HepG2 (cell line): Measurements from ENCODE around the gene GLT1D1. TPM values are rescaled to one million over a fixed set of nuclear protein-coding genes. Genes with fewer than 3 reads are reported as not detected.
"Not testable (repeated sequence)": the region's sequence is repeated elsewhere in the genome, so short reads cannot be mapped to it uniquely, and the experiment has no call there.

Source experiments
- ATAC-seq: fragments of 200-7000 bp; cut with Tn5 transposase; 3 replicates; pipeline ENCODE4 v1.9.1; 2020; ENCODE audit warnings: mild to moderate bottlenecking, moderate library complexity
- BruUV-seq: library from RNA; stranded (reverse); fragments of 400-500 nt; replicated peaks from 2 replicates; lab custom pipeline; 2021; lab: Mats Ljungman, UMichigan
- CTCF ChIA-PET: fragments of 300-600 bp; formaldehyde crosslinking; extraction: SDS; loops from one replicate; lab custom pipeline; 2021; ENCODE audit warnings: low total read pairs, inconsistent platforms, low intra/inter-chr PET ratio; lab: Yijun Ruan, JAX
- POLR2A ChIA-PET: fragments of 350-600 bp; sonication (Branson Sonifier 250); formaldehyde crosslinking; loops from one replicate; lab custom pipeline; 2020; ENCODE audit warnings: antibody characterized with exemption, inconsistent platforms; lab: Yijun Ruan, JAX
- DNase-seq: peaks from one replicate; pipeline ENCODE4 v3.0.0-alpha.2; 2015; ENCODE audit warnings: low spot score
- FAIRE-seq: peaks from 3 replicates; lab custom pipeline; 2011; peaks lifted over from hg19 to GRCh38; lab: Jason Lieb, UNC
- H2AFZ ChIP-seq: one replicate; pipeline ENCODE4 v1.6.1; 2011; ENCODE audit warnings: low read length, inconsistent platforms
- H3K27ac ChIP-seq: fragments of 300-600 bp; 3 replicates; pipeline ENCODE4 v1.8.0; 2011; ENCODE audit warnings: mixed run types, mild to moderate bottlenecking, mixed read lengths, low read length, inconsistent platforms; ENCODE audit not compliant: insufficient read depth; ENCODE audit errors: extremely low read length
- H3K27me3 ChIP-seq, 2 experiments: fragments of 200-600 bp in 1 of 2; 2 replicates in 1 of 2; 3 replicates in 1 of 2; pipeline versions ENCODE4 v1.6.0 to v1.8.0; 2011; ENCODE audit warnings: low read length in 2 of 2, mild to moderate bottlenecking in 2 of 2, moderate library complexity in 2 of 2, inconsistent platforms in 1 of 2; ENCODE audit not compliant: insufficient read depth in 2 of 2, control insufficient read depth in 1 of 2
- H3K36me3 ChIP-seq, 2 experiments: fragments of 200-600 bp in 1 of 2; replicated peaks in 1 of 2; 2 replicates in 1 of 2; 3 replicates in 1 of 2; pipeline versions ENCODE4 v1.5.1 to v1.8.0; 2011; ENCODE audit warnings: low read length in 2 of 2, inconsistent platforms in 1 of 2; ENCODE audit not compliant: insufficient read depth in 2 of 2, control insufficient read depth in 1 of 2
- H3K4me1 ChIP-seq: 2 replicates; pipeline ENCODE4 v1.5.1; 2012; ENCODE audit warnings: low read length, inconsistent platforms; ENCODE audit not compliant: insufficient read depth
- H3K4me2 ChIP-seq: 2 replicates; pipeline ENCODE4 v1.6.0; 2011; ENCODE audit warnings: low read depth, low read length, inconsistent platforms
- H3K4me3 ChIP-seq, 3 experiments: fragments of 200-600 bp in 1 of 3; sonication (generic), shearing (Covaris generic) in 1 of 3; replicated peaks in 1 of 3; 2 replicates each; pipeline ENCODE4 v1.5.1; 2011 to 2016; ENCODE audit warnings: low read length in 3 of 3, inconsistent platforms in 2 of 3, low read depth in 2 of 3, mild to moderate bottlenecking in 2 of 3, control low read depth in 1 of 3, mixed read lengths in 1 of 3; ENCODE audit not compliant: insufficient read depth in 1 of 3
- H3K79me2 ChIP-seq: one replicate; pipeline ENCODE4 v1.6.1; 2011; ENCODE audit warnings: low read length, inconsistent platforms; ENCODE audit not compliant: insufficient read depth
- H3K9ac ChIP-seq: 2 replicates; pipeline ENCODE4 v1.6.0; 2011; ENCODE audit warnings: mild to moderate bottlenecking, low read depth, low read length, inconsistent platforms; ENCODE audit not compliant: insufficient read depth
- H3K9me3 ChIP-seq: 2 replicates; pipeline ENCODE4 v1.5.1; 2012; ENCODE audit warnings: mild to moderate bottlenecking, low read length
- H4K20me1 ChIP-seq: 2 replicates; pipeline ENCODE4 v1.6.0; 2011; ENCODE audit warnings: inconsistent platforms, mild to moderate bottlenecking, low read length, moderate library complexity; ENCODE audit not compliant: insufficient read depth
- KAT7 ChIP-seq: IDR thresholded peaks from 2 replicates; pipeline ENCODE4 v1.6.1; 2018; ENCODE audit warnings: borderline replicate concordance, missing compliant biosample characterization
- RFX5 ChIP-seq: IDR thresholded peaks from 2 replicates; pipeline ENCODE4 v1.6.1; 2011; ENCODE audit warnings: low read depth, low read length, improper control_type of control experiment
- XBP1 ChIP-seq: sonication (generic); formaldehyde crosslinking; IDR thresholded peaks from 2 replicates; pipeline ENCODE4 v1.5.0; 2020; ENCODE audit warnings: missing genetic modification reagents
- ZNF256 ChIP-seq: sonication (generic); formaldehyde crosslinking; conservative IDR thresholded peaks from 2 replicates; pipeline ENCODE4 v1.4.0; 2020; ENCODE audit warnings: missing genetic modification reagents
- ZNF343 ChIP-seq: sonication (generic); formaldehyde crosslinking; IDR thresholded peaks from 2 replicates; pipeline ENCODE4 v1.4.0; 2020; ENCODE audit warnings: mild to moderate bottlenecking, missing genetic modification reagents
- WGBS: methylation state at CpG from one replicate; pipeline ENCODE4 v1.1.6; 2017; ENCODE audit warnings: low lambda C conversion rate; 5-methylcytosine and 5-hydroxymethylcytosine counted together
- in situ Hi-C: cut with HindIII; loops from 2 replicates; pipeline ENCODE4 v1.10.0; 2017; ENCODE audit warnings: low pct_unique_long_range_greater_than_20kb; ENCODE audit not compliant: extremely low pct_ligation_motif_present
- intact Hi-C: fragments of 100-400 bp; cut with micrococcal nuclease; formaldehyde crosslinking; loops from one replicate; pipeline ENCODE4 v1.10.0; 2022; ENCODE audit not compliant: unreplicated experiment
- polyA plus RNA-seq, 8 experiments: library from polyadenylated mRNA; depleted of rRNA in 3 of 8; stranded (reverse) in 7 of 8; unstranded in 1 of 8; fragments of >200 nt; fragmentation: Illumina TruSeq in 4 of 8; extraction: Trizol in 4 of 8; gene quantifications; 2 replicates each; pipeline versions ENCODE4 v1.2.1 to v1.2.3, GENCODE V29; 2011 to 2016; ENCODE audit warnings: low read depth in 4 of 8, missing spikeins in 1 of 8, mixed read lengths in 1 of 8; ENCODE audit not compliant: insufficient read depth in 1 of 8
- total RNA-seq, 5 experiments: library from RNA; depleted of rRNA; stranded (reverse); fragments of >200 nt; fragmentation: Illumina TruSeq; extraction: Trizol; gene quantifications; 2 replicates each; pipeline ENCODE4 v1.2.3, GENCODE V29; 2016; ENCODE audit warnings: low read depth in 1 of 5
- TF ChIP-seq, protein P1 (sequence below): sonication (generic); formaldehyde crosslinking; IDR thresholded peaks from 2 replicates; pipeline ENCODE4 v1.8.0; 2022; ENCODE audit warnings: missing genetic modification reagents, mild to moderate bottlenecking, inconsistent platforms, borderline replicate concordance
- TF ChIP-seq, protein P2 (sequence below): sonication (generic); formaldehyde crosslinking; IDR thresholded peaks from 2 replicates; pipeline ENCODE4 v1.5.0; 2020; ENCODE audit warnings: mild to moderate bottlenecking, missing genetic modification reagents

The GLT1D1 gene
- total and polyA plus RNA-seq, 2 of the 13 experiments (the other 11 are each of a cell fraction or from before 2014, with no cell fraction given): 0.09 to 0.17 TPM

DNA sequence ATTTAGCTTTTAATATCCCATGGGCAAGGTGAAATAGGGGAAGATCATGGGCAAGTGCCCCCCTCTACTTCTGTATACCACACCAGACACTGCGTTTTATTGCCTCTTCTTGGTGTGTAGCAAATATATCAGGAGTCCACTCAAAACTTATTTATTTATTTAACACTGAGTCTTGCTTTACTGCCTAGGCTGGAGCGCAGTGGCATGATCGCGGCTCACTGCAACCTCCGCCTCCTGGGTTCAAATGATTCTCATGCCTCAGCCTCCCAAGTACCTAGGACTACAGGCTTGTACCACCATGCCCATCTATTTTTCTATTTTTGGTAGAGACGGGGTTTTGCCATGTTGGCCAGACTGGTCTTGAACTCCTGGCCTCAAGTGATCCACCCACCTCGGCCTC is 1.8 kb upstream of the GLT1D1 start:
- ATAC-seq, H3K4me2 ChIP-seq, FAIRE-seq, H3K4me3 ChIP-seq, BruUV-seq, H3K9me3 ChIP-seq, H2AFZ ChIP-seq, DNase-seq, H3K4me1 ChIP-seq, H4K20me1 ChIP-seq, intact Hi-C loops, CTCF ChIA-PET, in situ Hi-C loops, POLR2A ChIA-PET, H3K36me3 ChIP-seq, H3K9ac ChIP-seq, H3K79me2 ChIP-seq, H3K27ac ChIP-seq: not testable (repeated sequence)
- peaks cover 0 to 22% of the 10 kb centered on the region in 2 experiments; a peak in 4 of 5 replicates for H3K27me3 ChIP-seq
- WGBS: 57% methylated on average over 7 of the region's 7 CpGs

DNA sequence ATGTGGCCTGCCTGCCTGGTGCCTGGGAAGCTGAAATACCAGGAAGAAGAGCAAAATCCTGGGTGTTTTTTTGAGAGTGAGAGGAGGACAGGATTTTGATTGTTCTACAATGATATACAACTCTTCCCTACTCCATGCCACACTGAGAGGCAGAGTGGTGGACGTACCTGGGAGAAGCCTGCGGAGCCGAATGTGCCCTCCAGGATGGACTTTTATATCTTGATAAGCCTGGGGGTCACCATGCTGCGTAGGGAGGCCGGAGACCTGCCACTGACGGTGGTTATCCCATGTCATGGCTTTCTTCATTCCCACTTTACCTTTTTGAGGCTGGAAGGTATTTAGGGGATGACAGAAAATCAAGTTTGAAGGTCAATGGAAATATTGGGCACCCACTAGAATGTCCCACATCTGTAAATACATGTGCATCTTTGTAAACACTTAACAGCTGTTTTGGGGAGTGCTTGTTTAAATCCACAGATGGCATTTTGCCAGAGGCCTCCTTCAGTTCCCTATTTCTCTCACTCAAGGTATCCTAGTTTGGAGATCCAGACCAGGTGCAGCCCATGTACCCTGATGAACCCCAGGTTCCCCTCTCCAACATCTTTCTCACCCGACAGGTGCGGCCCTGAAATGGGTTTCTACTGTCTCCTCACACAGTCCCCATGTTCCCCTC is 1.1 kb upstream of the GLT1D1 start:
- Histone ChIP-seq H3K4me3 (no peak overlapping the region), H3K27me3 (peaks cover 0 to 22% of the 10 kb centered on the region in 2 experiments; a peak in 4 of 5 replicates), H3K79me2 (no peaks in the 10 kb centered on the region), H3K9me3 (no peaks in the 10 kb centered on the region), H4K20me1 (no peaks in the 10 kb centered on the region), H3K36me3 (no peaks in the 10 kb centered on the region), H3K27ac (no peak overlapping the region), H3K9ac (no peak overlapping the region), H2AFZ (no peak overlapping the region), H3K4me1 (peaks cover 6% of the 10 kb centered on the region; the same call in 1 of the 2 replicates), H3K4me2 (no peak overlapping the region)
- intact Hi-C loops (no loop called here), in situ Hi-C loops (no loop called here)
- DNase-seq (no peak), ATAC-seq (no peak), FAIRE-seq (no peak)
- POLR2A ChIA-PET: no interaction called here
- BruUV-seq: no TSS peak
- 55% methylated on average over 6 of the region's 8 CpGs for WGBS
- CTCF ChIA-PET: no interaction called here
- TF ChIP-seq, protein P1, sequence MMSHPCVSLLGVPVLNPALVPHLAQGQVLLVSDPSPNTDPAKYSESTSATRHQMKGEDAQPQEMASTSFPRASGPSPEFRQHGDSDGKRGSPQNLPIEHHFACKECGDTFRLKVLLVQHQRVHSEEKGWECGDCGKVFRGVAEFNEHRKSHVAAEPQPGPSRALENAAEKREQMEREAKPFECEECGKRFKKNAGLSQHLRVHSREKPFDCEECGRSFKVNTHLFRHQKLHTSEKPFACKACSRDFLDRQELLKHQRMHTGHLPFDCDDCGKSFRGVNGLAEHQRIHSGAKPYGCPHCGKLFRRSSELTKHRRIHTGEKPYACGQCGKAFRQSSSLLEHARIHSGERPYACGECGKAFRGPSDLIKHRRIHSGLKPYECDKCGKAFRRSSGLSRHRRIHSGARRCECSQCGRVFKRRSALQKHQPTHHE (CRISPR knock-in tag): no peak
- TF ChIP-seq RFX5 (no peak), KAT7 (CRISPR knock-in tag) (no peak), XBP1 (CRISPR knock-in tag) (no peak), ZNF343 (CRISPR knock-in tag) (no peak), ZNF256 (CRISPR knock-in tag) (no peak)
- TF ChIP-seq, protein P2, sequence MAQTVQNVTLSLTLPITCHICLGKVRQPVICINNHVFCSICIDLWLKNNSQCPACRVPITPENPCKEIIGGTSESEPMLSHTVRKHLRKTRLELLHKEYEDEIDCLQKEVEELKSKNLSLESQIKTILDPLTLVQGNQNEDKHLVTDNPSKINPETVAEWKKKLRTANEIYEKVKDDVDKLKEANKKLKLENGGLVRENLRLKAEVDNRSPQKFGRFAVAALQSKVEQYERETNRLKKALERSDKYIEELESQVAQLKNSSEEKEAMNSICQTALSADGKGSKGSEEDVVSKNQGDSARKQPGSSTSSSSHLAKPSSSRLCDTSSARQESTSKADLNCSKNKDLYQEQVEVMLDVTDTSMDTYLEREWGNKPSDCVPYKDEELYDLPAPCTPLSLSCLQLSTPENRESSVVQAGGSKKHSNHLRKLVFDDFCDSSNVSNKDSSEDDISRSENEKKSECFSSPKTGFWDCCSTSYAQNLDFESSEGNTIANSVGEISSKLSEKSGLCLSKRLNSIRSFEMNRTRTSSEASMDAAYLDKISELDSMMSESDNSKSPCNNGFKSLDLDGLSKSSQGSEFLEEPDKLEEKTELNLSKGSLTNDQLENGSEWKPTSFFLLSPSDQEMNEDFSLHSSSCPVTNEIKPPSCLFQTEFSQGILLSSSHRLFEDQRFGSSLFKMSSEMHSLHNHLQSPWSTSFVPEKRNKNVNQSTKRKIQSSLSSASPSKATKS (CRISPR knock-in tag): no peak
- TF ChIP-seq, all 625 proteins: peak for 0
